NCI-H1694 (cell line): Measurements from ENCODE around the gene THBS2.
"Not testable (repeated sequence)": the region's sequence is repeated elsewhere in the genome, so short reads cannot be mapped to it uniquely, and the experiment has no call there.

Experiments used
- DNase-seq: peaks from one replicate; lab custom pipeline; 2025; lab: John Stamatoyannopoulos, UW

The THBS2 gene

DNA sequence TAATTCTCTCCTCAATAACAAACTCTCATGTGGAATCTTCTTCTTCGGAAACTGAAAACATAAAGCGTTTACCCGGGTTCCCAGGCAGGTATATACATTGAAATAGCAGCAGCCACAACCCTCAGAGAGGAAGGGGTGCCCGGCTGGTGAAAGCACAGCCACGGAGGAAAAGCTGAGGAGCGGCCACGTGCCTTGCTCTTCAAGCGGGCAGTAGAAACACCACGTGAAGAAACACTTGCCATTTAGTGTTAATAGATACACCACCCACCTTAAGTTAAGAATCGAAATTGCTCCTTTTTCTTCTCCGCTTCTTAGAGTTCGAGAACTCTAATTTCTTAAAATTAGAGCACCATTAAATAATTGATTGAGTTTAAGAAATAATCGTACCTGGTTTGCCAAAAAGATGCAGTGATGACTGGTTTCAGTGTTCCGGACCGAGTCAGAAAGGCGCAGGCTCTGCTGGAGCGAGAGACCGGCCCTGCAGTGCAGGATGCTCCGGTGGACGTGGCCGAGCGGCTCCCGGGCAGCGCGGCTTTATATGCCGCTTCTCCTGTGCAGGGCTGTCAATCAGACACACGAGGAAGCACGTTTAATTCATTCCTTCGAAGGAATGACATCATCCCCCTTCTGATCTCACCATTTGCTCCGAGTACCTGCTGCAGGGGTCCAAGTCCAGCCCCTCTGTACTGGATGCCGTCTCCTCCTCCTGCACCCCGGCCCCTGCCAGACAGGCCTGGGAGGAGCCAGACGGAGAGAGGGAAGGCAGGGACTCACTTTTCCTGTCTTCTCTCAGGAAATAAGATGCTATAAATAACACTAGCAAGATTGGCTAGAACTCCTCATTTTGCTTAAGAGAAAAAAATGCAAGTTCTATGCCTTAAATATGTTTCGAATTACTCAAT lies at the start of gene THBS2:
TSS of gene THBS2 (minus strand) at position 510 of the 902 bp plus-strand sequence. CDS start 3,062 bp downstream, outside the sequence.
- no peak for DNase-seq

DNA sequence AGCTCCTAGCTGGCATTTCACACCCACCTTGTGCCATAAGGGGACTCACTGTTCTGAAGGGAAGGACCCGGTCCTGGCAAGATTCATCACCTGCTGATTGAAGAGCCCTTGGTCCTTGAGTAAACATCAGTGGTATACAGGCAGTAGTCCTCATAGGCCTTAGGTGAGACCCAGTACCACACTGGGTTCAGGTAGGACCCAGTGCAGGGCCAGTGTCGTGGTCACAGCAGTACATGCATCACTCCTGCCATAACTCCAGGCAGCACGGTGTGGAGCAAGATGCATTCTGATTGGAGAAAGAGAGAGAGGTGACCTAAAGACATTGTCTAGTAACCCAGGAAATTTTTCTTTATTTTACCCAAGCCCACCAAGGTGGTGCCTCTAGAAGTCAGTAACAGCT lies 49.1 kb upstream of the THBS2 start:
- no peak for DNase-seq

DNA sequence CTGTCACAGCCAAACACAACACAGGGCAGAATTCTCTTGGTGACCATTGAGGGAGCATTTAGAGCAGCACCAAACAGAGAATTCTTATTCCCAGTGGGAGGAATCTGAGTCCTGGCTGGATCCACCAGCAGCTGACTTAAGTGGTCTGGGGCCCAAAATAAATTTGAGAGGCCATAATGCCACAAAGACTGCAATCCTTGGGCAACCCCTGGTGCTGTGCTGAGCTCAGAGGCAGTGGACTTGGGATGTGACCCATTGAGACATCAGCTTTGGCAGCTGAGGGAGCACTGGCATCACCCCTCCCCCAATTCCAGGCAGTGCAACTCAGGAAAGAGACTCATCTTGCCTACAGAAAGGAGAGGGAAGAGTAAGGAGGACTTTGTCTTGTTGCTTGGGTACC lies 48.6 kb upstream of the THBS2 start:
- no peak for DNase-seq

DNA sequence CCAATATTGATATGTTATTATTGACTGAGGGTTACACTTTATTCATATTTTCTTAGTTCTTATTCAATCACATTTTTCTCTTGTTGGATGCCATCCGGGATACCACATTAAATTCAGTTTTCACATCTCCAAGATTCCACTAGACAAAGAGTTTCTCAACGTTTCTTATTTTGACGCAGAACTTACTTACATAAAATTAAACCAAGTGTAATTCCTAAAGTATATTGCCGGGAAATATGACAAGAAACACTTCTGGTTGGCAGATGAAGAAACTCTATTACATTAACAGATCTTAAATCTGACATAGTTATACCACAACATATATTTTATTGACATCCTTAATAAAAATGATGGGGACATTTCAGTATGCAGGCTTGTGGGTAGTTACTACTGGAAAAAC lies 47.3 kb upstream of the THBS2 start:
- DNase-seq, result no peak

DNA sequence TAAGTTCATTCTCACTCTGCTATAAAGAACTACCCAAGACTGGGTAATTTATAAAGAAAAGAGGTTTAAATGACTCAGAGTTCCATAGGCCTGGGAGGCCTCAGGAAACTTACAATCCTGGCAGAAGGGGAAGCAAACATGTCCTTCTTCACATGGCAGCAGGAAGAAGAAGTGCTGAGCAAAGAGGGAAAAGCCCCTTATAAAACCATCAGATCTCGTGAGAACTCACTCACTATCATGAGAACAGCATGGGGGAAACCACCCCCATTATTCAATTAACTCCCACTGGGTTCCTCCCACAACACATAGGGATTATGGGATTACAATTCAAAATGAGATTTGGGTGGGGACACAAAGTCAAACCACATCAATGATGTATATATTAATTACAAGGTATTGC lies 45.0 kb upstream of the THBS2 start:
- DNase-seq, result not testable (repeated sequence)

- no peak for DNase-seq
Observed at GRCh38 chr6:169296622-169297021, 43.0 kb upstream of the THBS2 start.

- no peak for DNase-seq
Observed at GRCh38 chr6:169296170-169296569, 42.5 kb upstream of the THBS2 start.

DNA sequence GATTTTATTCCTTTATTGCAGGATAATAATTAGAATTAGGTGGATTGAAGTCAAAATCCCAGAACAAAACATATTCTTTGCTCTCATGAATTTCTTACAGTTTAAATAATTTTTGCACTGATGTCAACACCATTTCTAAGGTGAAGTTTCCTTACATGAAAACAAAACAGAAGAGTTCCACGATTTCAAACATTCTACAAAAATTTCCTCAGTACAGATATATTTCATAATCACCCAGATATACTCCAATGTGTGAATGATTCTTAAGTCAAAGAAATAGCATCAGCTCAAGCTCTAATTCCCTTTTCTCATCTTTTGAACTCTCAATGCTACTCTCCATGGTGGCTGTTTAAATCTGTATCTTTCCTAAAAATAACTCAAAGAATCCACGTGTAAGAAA lies 39.5 kb upstream of the THBS2 start:
- no peak for DNase-seq

DNA sequence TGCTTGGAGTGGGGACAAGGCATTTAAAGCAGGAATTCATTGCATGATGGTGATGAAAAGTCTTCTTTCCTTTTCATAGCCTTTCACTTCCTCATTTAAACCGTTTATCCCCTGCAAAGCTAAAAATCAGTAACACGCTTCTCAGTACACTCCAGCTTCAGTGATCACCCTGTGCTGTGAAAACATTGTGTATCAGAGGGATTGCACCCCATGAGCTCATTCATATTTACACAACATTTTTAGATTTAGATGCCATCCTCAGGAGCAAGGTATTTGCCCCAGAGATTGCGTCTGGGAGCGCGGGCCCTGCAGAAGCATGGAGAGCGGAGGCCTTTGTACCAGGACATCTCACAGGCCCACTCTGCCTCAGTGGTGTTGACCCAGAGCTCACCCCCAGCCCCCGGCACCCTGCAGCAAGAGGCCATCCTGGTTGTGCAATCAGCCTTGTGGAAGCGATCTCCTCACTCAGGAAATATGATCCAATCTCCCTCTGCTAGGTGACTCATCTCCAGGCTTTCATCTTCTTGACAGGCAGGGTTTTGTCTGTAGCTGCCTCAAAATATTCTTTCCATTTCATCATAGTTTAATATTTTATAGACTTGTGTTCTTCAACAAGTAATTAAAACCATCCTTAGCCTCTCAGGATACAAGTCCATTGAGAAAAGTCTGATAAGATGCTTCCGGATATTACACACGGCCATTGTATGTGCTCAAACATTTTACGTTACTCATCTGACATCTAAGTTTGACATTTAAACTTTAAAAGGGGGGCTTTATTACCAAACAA lies 38.9 kb upstream of the THBS2 start:
- DNase-seq, result no peak

GRCh38 chr6:169291646-169292337 lies 38.1 kb upstream of the THBS2 start:
- no peak for DNase-seq

DNA sequence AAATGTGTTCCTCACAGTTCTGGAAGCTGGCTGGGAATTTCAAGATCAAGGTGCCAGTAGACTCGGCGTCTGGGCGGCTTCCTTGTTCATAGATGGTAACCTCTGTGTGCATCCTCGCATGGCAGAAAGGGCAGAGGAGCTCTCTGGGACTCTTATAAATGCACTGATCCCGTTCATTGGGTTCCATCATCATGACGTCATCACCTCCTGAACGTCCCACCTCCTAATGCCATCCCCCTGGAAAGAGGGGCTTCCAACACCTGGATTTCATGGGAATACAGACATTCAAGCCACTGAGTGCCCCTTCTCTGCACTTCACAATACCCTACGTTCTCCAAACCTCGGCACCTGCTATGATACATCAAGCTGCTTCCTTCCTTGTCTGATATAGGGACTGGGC lies 37.5 kb upstream of the THBS2 start:
- DNase-seq, result no peak

- no peak for DNase-seq
Observed at GRCh38 chr6:169289619-169290339, 36.1 kb upstream of the THBS2 start.

DNA sequence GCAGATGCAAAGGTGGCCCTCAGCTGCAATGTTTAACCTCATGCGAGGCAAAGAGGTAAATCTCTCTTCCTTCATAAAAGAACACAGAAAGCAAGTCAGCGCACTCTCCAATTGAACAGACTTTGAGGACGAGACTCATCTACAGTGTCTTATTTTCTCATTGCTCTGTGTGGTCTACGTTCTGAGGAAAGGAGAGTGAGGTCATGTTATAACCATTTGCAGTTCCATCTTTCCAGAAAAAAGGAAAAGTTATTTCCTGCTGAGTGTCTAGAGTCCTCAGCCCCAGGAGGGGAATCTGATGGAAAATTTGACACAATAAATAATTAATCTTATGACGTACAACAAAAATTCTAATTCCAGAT lies 35.6 kb upstream of the THBS2 start:
- no peak for DNase-seq

DNA sequence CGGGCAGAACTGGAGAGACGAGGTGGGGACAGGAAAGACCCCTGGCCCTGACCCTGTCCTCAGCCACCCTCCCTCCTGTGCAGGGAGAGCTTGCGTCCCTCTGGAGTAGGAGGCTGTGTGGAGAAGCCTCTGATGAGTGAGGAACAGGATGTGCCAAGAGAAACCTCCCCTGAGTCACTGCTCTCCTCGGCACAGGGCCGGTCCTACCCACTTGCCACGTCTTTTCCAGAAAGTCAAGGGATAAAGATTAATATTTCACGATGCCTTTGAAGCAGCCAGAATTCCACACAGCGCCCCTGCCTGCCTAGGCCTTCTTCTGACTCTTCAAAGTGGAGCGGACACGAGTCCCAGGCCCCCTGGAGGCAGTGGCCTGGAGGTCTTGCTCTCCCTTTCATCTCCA lies 34.9 kb upstream of the THBS2 start:
- no peak for DNase-seq

GRCh38 chr6:169287675-169288074 lies 34.0 kb upstream of the THBS2 start:
- DNase-seq, result no peak

DNA sequence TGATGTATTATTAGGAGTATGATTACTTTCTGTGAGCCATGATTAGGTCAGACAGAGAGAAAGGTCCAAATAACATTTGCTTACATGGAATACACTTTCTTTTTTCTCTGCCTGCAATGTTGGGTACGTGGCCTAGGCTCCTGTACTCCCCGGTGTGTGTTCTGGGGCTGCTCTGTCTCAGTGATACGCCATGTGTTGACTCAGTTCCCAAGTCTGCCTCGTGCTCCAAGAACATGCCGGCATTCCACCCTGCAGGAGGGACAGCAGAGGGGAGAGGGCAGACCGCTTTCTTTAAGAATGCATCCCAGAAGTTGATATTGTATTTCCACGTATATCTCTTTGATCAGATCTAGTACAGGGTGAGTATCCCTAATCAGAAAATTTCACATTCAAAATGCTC lies 33.3 kb upstream of the THBS2 start:
- no peak for DNase-seq

DNA sequence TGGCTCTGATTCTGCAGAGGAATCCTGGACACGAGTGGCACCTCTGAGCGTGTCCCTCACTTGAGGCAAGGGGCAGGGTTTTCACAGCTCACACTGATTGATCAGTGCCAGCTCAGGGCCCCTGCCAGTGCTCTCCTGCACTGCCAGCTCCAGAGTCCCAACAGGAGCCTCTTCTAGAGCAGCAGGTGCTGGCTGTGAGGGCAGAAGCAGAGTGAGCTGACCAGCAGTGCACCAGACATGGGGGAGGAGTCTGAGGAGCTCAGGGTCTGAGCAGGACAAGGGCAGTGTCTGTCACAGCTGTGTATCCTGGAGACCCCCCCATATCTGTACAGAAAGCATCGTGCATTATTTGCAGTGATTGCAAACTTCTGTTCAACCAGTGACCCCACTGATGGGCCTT lies 31.5 kb upstream of the THBS2 start:
- DNase-seq, result no peak

DNA sequence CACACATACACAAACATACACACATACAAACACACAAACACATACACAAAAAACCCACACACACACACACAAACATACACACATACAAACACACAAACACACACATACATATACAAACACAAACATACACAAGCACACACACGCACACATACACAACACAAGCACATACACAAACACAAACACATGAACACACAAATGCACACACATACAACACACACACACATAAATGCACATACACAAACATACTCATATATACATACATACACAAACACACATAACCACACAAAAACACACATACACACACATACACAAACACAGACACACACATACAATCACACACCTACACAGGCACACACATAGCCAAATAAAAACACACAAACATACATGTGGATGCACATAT lies 30.3 kb upstream of the THBS2 start:
- no peak for DNase-seq

DNA sequence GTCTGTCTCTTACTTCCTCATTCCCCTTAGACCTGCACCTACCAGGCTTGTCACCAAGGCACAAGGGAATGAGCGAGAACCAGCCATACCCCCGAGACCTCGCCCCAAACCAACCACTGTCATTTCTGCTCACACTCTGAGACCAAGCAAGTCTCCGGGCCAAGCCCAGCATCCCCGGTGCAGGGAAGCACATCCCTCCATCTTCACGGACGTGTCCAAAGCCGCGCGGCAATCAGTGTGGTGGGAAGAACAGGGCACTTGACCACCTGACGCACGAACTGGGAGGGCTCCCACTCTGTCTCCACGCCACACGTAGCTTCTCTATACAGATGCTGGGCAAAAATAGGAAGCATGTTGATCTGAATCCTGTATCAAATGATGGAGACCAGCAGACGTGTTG lies 28.4 kb upstream of the THBS2 start:
- no peak for DNase-seq

DNA sequence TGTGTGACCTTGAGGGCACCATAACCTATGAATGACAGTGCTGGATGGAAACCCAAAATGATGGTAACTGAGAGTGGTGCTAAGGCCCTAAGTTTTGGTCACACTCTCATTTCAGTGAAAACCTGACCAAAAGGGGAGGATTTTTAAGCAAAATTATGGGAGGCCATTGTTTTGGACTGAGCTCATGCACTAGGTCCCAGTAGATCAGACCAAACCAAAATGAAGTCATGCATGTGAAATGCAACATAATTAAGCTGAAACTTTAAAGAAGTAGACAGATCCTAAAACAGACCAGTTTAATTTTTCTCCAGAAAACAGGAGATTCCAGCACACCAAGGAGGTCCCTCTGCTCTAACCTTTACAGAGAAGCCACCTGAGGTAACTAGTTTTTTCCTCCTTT lies 24.0 kb upstream of the THBS2 start:
- no peak for DNase-seq

GRCh38 chr6:169274781-169275180 lies 21.1 kb upstream of the THBS2 start:
- DNase-seq, result no peak

DNA sequence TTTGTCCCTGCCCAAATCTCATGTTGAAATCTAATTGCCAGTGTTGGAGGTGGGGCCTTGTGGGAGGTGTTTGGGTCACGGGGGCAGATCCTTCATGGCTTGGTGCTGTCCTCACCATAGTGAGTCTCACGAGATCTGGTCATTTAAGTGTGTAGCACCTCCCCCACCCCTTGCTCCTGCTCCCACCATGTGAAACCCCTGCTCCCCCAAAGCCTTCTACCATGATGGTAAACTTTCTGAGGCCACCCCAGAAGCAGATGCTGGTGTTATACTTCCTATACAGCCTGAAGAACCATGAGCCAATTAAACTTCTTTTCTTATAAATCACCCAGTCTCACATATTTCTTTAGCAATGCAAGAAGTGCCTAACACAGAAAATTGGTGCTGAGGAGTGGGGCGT lies 19.9 kb upstream of the THBS2 start:
- no peak for DNase-seq
